Smooth muscle cell (in vitro differentiated cells): Measurements from ENCODE around the gene CNR2. TPM values are rescaled to one million over a fixed set of nuclear protein-coding genes. Genes with fewer than 3 reads are reported as not detected.

Experiments used
- DNase-seq: peaks from one replicate; lab custom pipeline; 2025; ENCODE audit not compliant: unreplicated experiment; lab: John Stamatoyannopoulos, UW
- H2AFZ ChIP-seq: fragments of 200-600 bp; sonication (generic); 2 replicates; pipeline ENCODE4 v1.6.0; 2016; ENCODE audit warnings: antibody characterized with exemption, low read depth, mild to moderate bottlenecking
- H3F3A ChIP-seq: fragments of 200-600 bp; sonication (generic); 2 replicates; pipeline ENCODE4 v1.6.0; 2017; ENCODE audit warnings: antibody characterized with exemption, low read depth
- H3K27ac ChIP-seq: fragments of 200-600 bp; sonication (generic); 2 replicates; pipeline ENCODE4 v1.5.1; 2016; ENCODE audit warnings: low read depth, mild to moderate bottlenecking
- H3K27me3 ChIP-seq: fragments of 200-600 bp; sonication (generic); 2 replicates; pipeline ENCODE4 v1.6.1; 2016; ENCODE audit warnings: low read depth, mild to moderate bottlenecking
- H3K36me3 ChIP-seq: fragments of 200-600 bp; sonication (generic); 2 replicates; pipeline ENCODE4 v1.5.1; 2016; ENCODE audit warnings: low read depth
- H3K4me1 ChIP-seq: fragments of 200-600 bp; sonication (generic); 2 replicates; pipeline ENCODE4 v1.5.1; 2016; ENCODE audit warnings: low read depth
- H3K4me2 ChIP-seq: fragments of 200-600 bp; sonication (generic); 2 replicates; pipeline ENCODE4 v1.6.0; 2016; ENCODE audit warnings: mild to moderate bottlenecking
- H3K4me3 ChIP-seq: fragments of 200-600 bp; sonication (generic); 2 replicates; pipeline ENCODE4 v1.5.1; 2016; ENCODE audit warnings: mild to moderate bottlenecking
- H3K79me2 ChIP-seq: fragments of 200-600 bp; sonication (generic); 2 replicates; pipeline ENCODE4 v1.6.0; 2016; ENCODE audit warnings: low read depth, mild to moderate bottlenecking
- H3K9ac ChIP-seq: fragments of 200-600 bp; sonication (generic); 2 replicates; pipeline ENCODE4 v1.6.0; 2016; ENCODE audit warnings: low read depth
- H3K9me3 ChIP-seq: fragments of 200-600 bp; sonication (generic); replicated peaks from 2 replicates; pipeline ENCODE4 v1.5.1; 2016; ENCODE audit warnings: low read depth
- H4K20me1 ChIP-seq: fragments of 200-600 bp; sonication (generic); 2 replicates; pipeline ENCODE4 v1.6.0; 2016; ENCODE audit warnings: low read depth
- WGBS: methylation state at CpG from one replicate; pipeline ENCODE4 v1.1.7; 2016; ENCODE audit warnings: low lambda C conversion rate; 5-methylcytosine and 5-hydroxymethylcytosine counted together
- polyA plus RNA-seq: library from polyadenylated mRNA; unstranded; fragments of >200 nt; fragmentation: Nextera tagmentation; extraction: Ambion mirVana; gene quantifications from 2 replicates; pipeline ENCODE4 v1.2.1, GENCODE V29; 2016
- total RNA-seq: library from RNA; depleted of rRNA; stranded (reverse); fragments of >200 nt; gene quantifications from 2 replicates; pipeline ENCODE4 v1.2.3, GENCODE V29; 2014
- TF ChIP-seq, protein P1 (sequence below): fragments of 200-600 bp; sonication (generic); IDR thresholded peaks from 2 replicates; pipeline ENCODE4 v1.5.1; 2017; ENCODE audit warnings: borderline replicate concordance, mild to moderate bottlenecking, antibody characterized with exemption; ENCODE audit not compliant: insufficient read depth, poor library complexity, severe bottlenecking

CNR2 gene
- total and polyA plus RNA-seq, 2 experiments from 2014 or later: not detected

DNA sequence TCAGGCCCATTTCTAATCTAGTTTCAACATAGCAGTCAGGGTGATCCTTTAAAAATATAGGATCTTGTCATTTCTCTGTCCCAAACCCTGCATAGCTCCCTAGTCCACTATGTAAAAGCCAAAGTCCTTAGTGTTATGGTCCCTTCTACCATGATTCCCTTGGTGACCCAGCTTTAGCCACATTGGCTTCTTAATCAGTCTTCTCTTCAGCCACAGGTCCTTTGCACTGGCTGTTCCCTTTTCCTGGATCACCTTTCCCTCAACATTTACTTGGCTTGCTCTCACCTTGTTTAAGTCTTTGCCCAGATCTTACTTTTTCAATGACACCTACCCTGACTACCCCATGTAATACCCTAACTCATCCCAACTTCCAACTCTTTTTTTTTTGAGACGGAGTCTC, 33.4 kb downstream of the CNR2 start:
- WGBS: 89% methylated on average over 1 of the region's 1 CpG
- TF ChIP-seq, protein P1, sequence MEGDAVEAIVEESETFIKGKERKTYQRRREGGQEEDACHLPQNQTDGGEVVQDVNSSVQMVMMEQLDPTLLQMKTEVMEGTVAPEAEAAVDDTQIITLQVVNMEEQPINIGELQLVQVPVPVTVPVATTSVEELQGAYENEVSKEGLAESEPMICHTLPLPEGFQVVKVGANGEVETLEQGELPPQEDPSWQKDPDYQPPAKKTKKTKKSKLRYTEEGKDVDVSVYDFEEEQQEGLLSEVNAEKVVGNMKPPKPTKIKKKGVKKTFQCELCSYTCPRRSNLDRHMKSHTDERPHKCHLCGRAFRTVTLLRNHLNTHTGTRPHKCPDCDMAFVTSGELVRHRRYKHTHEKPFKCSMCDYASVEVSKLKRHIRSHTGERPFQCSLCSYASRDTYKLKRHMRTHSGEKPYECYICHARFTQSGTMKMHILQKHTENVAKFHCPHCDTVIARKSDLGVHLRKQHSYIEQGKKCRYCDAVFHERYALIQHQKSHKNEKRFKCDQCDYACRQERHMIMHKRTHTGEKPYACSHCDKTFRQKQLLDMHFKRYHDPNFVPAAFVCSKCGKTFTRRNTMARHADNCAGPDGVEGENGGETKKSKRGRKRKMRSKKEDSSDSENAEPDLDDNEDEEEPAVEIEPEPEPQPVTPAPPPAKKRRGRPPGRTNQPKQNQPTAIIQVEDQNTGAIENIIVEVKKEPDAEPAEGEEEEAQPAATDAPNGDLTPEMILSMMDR: no peak

DNA sequence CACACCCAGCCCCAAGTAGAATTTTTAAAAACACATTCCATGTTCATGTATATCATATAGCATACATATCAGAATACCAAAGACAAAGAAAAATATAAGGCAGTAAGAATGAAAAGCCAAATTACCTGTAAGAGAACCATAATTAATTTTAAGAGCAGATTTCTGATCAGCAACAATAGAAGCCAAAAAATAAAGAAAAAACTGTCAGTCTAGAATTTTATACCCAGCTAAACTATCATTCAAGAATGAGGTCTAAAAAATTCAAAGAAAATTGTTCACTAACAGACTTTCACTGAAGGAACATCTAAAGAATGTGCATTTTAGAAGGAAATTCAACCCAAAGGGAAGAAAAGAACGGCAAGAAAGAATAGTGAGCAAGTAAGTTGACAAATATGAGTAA, 34.5 kb downstream of the CNR2 start:
- H3K4me2 ChIP-seq: no peak overlapping the region
- WGBS: 74% methylated on average over 1 of the region's 1 CpG
- no peaks in the 10 kb centered on the region for H3K9me3 ChIP-seq
- DNase-seq: no peak
- no peaks in the 10 kb centered on the region for H3F3A ChIP-seq
- H3K9ac ChIP-seq: no peak overlapping the region
- no peak overlapping the region for H3K27ac ChIP-seq
- no peaks in the 10 kb centered on the region for H3K79me2 ChIP-seq
- TF ChIP-seq, protein P1: no peak
- H3K4me1 ChIP-seq: no peaks in the 10 kb centered on the region
- no peak overlapping the region for H3K4me3 ChIP-seq
- no peak overlapping the region for H2AFZ ChIP-seq
- no peaks in the 10 kb centered on the region for H4K20me1 ChIP-seq
- H3K36me3 ChIP-seq: no peaks in the 10 kb centered on the region
- no peaks in the 10 kb centered on the region for H3K27me3 ChIP-seq

More for the DNA sequence above, 33.4 kb downstream of the CNR2 start:
- Histone ChIP-seq H3K36me3 (no peaks in the 10 kb centered on the region), H4K20me1 (no peaks in the 10 kb centered on the region), H3K27ac (no peak overlapping the region), H3K9ac (no peak overlapping the region), H3K9me3 (no peaks in the 10 kb centered on the region), H2AFZ (no peak overlapping the region), H3K27me3 (no peaks in the 10 kb centered on the region), H3K4me2 (no peak overlapping the region), H3K79me2 (no peaks in the 10 kb centered on the region), H3K4me3 (no peak overlapping the region), H3K4me1 (no peaks in the 10 kb centered on the region), H3F3A (no peaks in the 10 kb centered on the region)
- DNase-seq: no peak

DNA sequence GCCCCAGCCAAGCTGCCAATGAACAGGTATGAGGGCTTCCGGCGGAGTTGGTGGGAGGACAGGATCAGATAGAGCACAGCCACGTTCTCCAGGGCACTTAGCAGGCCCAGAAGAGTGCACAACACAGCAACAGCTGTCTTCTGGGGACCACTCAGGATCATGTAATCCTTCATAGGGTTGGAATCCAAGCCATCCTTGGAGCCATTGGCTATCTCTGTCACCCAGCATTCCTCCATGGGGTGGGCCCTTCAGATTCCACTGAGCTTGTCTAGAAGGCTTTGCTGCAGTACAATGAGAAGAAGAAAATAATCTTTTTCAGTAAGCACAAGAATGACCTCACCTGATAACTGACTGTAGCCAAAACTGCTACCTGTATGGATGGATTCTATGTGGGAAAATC, 37.8 kb downstream of the CNR2 start:
- no peak overlapping the region for H2AFZ ChIP-seq
- TF ChIP-seq, protein P1: no peak
- no peaks in the 10 kb centered on the region for H3K79me2 ChIP-seq
- H3K4me1 ChIP-seq: no peaks in the 10 kb centered on the region
- no peak for DNase-seq
- WGBS: 86% methylated on average over 3 of the region's 3 CpGs
- H3K27me3 ChIP-seq: no peaks in the 10 kb centered on the region
- no peaks in the 10 kb centered on the region for H4K20me1 ChIP-seq
- H3K9me3 ChIP-seq: no peaks in the 10 kb centered on the region
- no peak overlapping the region for H3K27ac ChIP-seq
- no peaks in the 10 kb centered on the region for H3F3A ChIP-seq
- no peaks in the 10 kb centered on the region for H3K36me3 ChIP-seq
- H3K4me3 ChIP-seq: no peak overlapping the region
- no peak overlapping the region for H3K9ac ChIP-seq
- no peak overlapping the region for H3K4me2 ChIP-seq

DNA sequence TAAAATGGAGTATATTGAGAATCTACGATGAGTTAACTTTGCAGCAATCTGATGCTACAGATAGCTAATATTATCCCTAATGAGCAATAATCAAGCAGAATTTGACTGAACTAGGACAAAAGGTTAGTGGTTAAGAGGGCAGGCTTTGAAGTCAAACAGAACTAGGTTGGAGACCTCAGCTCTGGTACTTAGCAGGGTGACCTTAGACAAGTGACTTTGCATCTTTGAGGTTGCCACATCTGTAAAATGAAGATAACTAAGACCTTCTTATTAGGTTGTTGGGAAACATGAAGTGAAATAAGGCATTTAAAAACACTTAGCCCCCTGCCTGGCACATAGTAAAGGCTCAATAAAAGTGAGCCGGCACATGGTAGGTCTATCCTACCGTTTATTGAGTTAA, 40.7 kb downstream of the CNR2 start:
- TF ChIP-seq, protein P1: no peak
- Histone ChIP-seq H3K4me2 (no peak overlapping the region), H2AFZ (no peak overlapping the region), H3K36me3 (no peaks in the 10 kb centered on the region), H3K4me3 (no peak overlapping the region), H3K9ac (no peak overlapping the region), H3K27ac (no peak overlapping the region), H3K79me2 (no peaks in the 10 kb centered on the region), H3F3A (no peaks in the 10 kb centered on the region), H4K20me1 (no peaks in the 10 kb centered on the region), H3K27me3 (peaks cover 8% of the 10 kb centered on the region), H3K9me3 (no peaks in the 10 kb centered on the region), H3K4me1 (no peaks in the 10 kb centered on the region)
- whole genome bisulfite sequencing: 92% methylated on average over 3 of the region's 3 CpGs
- no peak for DNase-seq
